WTC11 (cell line): Measurements from ENCODE around the gene PTPN6. TPM values are rescaled to one million over a fixed set of nuclear protein-coding genes. Genes with fewer than 3 reads are reported as not detected.
A peak's percentile ranks its signal among the peaks of the same experiment; 100 is the strongest.

Experiments used
- ATAC-seq: fragments of 200-7000 bp; cut with Tn5 transposase; 2 replicates; pipeline ENCODE4 v1.10.0; 2021; ENCODE audit warnings: mild to moderate bottlenecking, moderate library complexity
- CTCF ChIA-PET: fragments of 300-600 bp; sonication (Branson Sonifier 250); formaldehyde crosslinking; loops from one replicate; lab custom pipeline; 2021; ENCODE audit warnings: antibody characterized with exemption; lab: Charles Lee
- POLR2A ChIA-PET: fragments of 350-600 bp; sonication (Branson Sonifier 250); formaldehyde crosslinking; loops from one replicate; lab custom pipeline; 2021; ENCODE audit warnings: antibody characterized with exemption; lab: Charles Lee
- DNase-seq: peaks from one replicate; pipeline ENCODE4 v3.0.0; 2021; ENCODE audit warnings: low spot score
- H3K27ac Mint-ChIP-seq: 2 replicates; pipeline ENCODE4 v1.8.0; 2021; ENCODE audit warnings: mixed read lengths
- H3K27me3 Mint-ChIP-seq: 2 replicates; pipeline ENCODE4 v1.8.0; 2021; ENCODE audit warnings: low read depth, mild to moderate bottlenecking, moderate library complexity, mixed read lengths
- H3K36me3 Mint-ChIP-seq: 2 replicates; pipeline ENCODE4 v1.8.0; 2021; ENCODE audit warnings: mixed read lengths
- H3K4me1 Mint-ChIP-seq: 2 replicates; pipeline ENCODE4 v1.8.0; 2022; ENCODE audit warnings: mixed read lengths
- H3K4me3 Mint-ChIP-seq: 2 replicates; pipeline ENCODE4 v1.8.0; 2021; ENCODE audit warnings: mild to moderate bottlenecking, moderate library complexity, mixed read lengths
- H3K9me3 Mint-ChIP-seq: 2 replicates; pipeline ENCODE4 v1.8.0; 2021; ENCODE audit warnings: mixed read lengths
- EMX1 ChIP-seq: fragments of 250-450 bp; sonication (Bioruptor Pico); IDR thresholded peaks from 2 replicates; pipeline ENCODE4 v1.8.0; 2021; ENCODE audit warnings: mild to moderate bottlenecking
- ESRRA ChIP-seq: sonication (generic); formaldehyde crosslinking; IDR thresholded peaks from 2 replicates; pipeline ENCODE4 v1.8.1; 2022; ENCODE audit warnings: mild to moderate bottlenecking, missing genetic modification reagents, borderline replicate concordance
- FOXP1 ChIP-seq: sonication (generic); formaldehyde crosslinking; IDR thresholded peaks from 2 replicates; pipeline ENCODE4 v1.8.0; 2022; ENCODE audit warnings: missing genetic modification reagents, mild to moderate bottlenecking, moderate library complexity, borderline replicate concordance
- GABPB1 ChIP-seq: sonication (generic); formaldehyde crosslinking; IDR thresholded peaks from 2 replicates; pipeline ENCODE4 v1.8.1; 2023; ENCODE audit warnings: mild to moderate bottlenecking, missing genetic modification reagents
- GRHL2 ChIP-seq: fragments of 250-450 bp; sonication (Bioruptor Pico); IDR thresholded peaks from 2 replicates; pipeline ENCODE4 v1.8.0; 2022; ENCODE audit warnings: mild to moderate bottlenecking, moderate library complexity; ENCODE audit not compliant: insufficient replicate concordance, severe bottlenecking
- IRF2 ChIP-seq: sonication (generic); formaldehyde crosslinking; IDR thresholded peaks from 2 replicates; pipeline ENCODE4 v1.8.0; 2022; ENCODE audit warnings: low read depth, missing genetic modification reagents, borderline replicate concordance
- NR1H2 ChIP-seq: sonication (generic); formaldehyde crosslinking; IDR thresholded peaks from 2 replicates; pipeline ENCODE4 v1.9.0; 2021; ENCODE audit warnings: mild to moderate bottlenecking, moderate library complexity, missing genetic modification reagents
- NR3C1 ChIP-seq: sonication (generic); formaldehyde crosslinking; conservative IDR thresholded peaks from 2 replicates; pipeline ENCODE4 v1.8.1; 2023; ENCODE audit warnings: low read depth, mild to moderate bottlenecking, missing genetic modification reagents
- RORB ChIP-seq: fragments of 250-450 bp; sonication (Bioruptor Pico); IDR thresholded peaks from 2 replicates; pipeline ENCODE4 v1.9.0; 2021; ENCODE audit warnings: mild to moderate bottlenecking
- SMAD3 ChIP-seq: sonication (generic); formaldehyde crosslinking; IDR thresholded peaks from 2 replicates; pipeline ENCODE4 v1.8.0; 2022; ENCODE audit warnings: missing genetic modification reagents, mild to moderate bottlenecking, borderline replicate concordance
- TP53 ChIP-seq: sonication (generic); formaldehyde crosslinking; IDR thresholded peaks from 2 replicates; pipeline ENCODE4 v1.8.1; 2023; ENCODE audit warnings: mild to moderate bottlenecking, missing genetic modification reagents
- total RNA-seq: library from RNA; stranded (reverse); gene quantifications from 3 replicates; pipeline ENCODE4 v1.2.3, GENCODE V29; 2021
- TF ChIP-seq, protein P1 (sequence below): sonication (generic); formaldehyde crosslinking; conservative IDR thresholded peaks from 2 replicates; pipeline ENCODE4 v1.8.1; 2022; ENCODE audit warnings: mild to moderate bottlenecking, missing genetic modification reagents
- TF ChIP-seq, protein P2 (sequence below): fragments of 250-450 bp; sonication (Bioruptor Pico); IDR thresholded peaks from 2 replicates; pipeline ENCODE4 v1.9.0; 2021; ENCODE audit warnings: mild to moderate bottlenecking
- TF ChIP-seq, protein P3 (sequence below): sonication (generic); formaldehyde crosslinking; IDR thresholded peaks from 2 replicates; pipeline ENCODE4 v1.8.1; 2022; ENCODE audit warnings: missing genetic modification reagents, borderline replicate concordance
- TF ChIP-seq, protein P4 (sequence below): sonication (generic); formaldehyde crosslinking; IDR thresholded peaks from 2 replicates; pipeline ENCODE4 v1.8.1; 2023; ENCODE audit warnings: mild to moderate bottlenecking, missing genetic modification reagents
- TF ChIP-seq, protein P5 (sequence below): fragments of 200-600 bp; IDR thresholded peaks from 2 replicates; pipeline ENCODE4 v1.8.0; 2022; ENCODE audit warnings: antibody characterized with exemption
- TF ChIP-seq, protein P6 (sequence below): sonication (generic); formaldehyde crosslinking; IDR thresholded peaks from 2 replicates; pipeline ENCODE4 v1.8.1; 2023; ENCODE audit warnings: mild to moderate bottlenecking, missing genetic modification reagents
- TF ChIP-seq, protein P7 (sequence below): sonication (generic); formaldehyde crosslinking; conservative IDR thresholded peaks from 2 replicates; pipeline ENCODE4 v1.8.1; 2023; ENCODE audit warnings: mild to moderate bottlenecking, low read depth, missing genetic modification reagents, moderate library complexity

PTPN6 gene
- total RNA-seq, 1 experiment from 2014 or later: 27.1 TPM

DNA sequence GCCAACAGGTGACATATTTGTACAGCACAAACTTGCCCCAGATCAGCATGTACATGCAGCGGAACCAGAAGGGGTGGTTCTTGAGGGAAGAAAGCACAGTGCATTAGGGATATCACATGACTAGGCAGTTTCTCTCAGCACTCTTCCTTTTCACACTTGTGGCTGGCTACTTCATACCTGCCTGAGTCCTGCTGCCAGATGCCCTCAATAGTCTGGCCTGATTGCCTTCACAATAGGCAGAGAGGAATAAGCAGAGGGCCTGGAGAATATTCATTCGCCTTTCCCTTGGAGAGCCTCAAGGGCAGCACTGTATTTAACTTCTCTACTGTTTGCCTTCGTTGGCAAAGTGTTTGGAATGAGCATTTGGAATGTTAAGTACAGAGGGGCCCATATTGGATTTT, 27.5 kb downstream of the PTPN6 start:
- H3K4me3 Mint-ChIP-seq: no peak overlapping the region
- POLR2A ChIA-PET: no interaction called here
- H3K4me1 Mint-ChIP-seq: peaks cover 12% of the 10 kb centered on the region
- H3K27ac Mint-ChIP-seq: peak overlapping the region; percentile 76
- no peaks in the 10 kb centered on the region for H3K27me3 Mint-ChIP-seq
- DNase-seq (no peak), ATAC-seq (no peak)
- H3K9me3 Mint-ChIP-seq: no peaks in the 10 kb centered on the region
- TF ChIP-seq RORB (CRISPR knock-in tag) (no peak), GRHL2 (no peak), ESRRA (CRISPR knock-in tag) (no peak), NR3C1 (CRISPR knock-in tag) (no peak), IRF2 (CRISPR knock-in tag) (no peak), EMX1 (CRISPR knock-in tag) (no peak), TP53 (CRISPR knock-in tag) (no peak), SMAD3 (CRISPR knock-in tag) (no peak), NR1H2 (CRISPR knock-in tag) (no peak), GABPB1 (CRISPR knock-in tag) (no peak), FOXP1 (CRISPR knock-in tag) (no peak)
- TF ChIP-seq, protein P1, sequence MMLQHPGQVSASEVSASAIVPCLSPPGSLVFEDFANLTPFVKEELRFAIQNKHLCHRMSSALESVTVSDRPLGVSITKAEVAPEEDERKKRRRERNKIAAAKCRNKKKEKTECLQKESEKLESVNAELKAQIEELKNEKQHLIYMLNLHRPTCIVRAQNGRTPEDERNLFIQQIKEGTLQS (CRISPR knock-in tag): no peak
- TF ChIP-seq, protein P2, sequence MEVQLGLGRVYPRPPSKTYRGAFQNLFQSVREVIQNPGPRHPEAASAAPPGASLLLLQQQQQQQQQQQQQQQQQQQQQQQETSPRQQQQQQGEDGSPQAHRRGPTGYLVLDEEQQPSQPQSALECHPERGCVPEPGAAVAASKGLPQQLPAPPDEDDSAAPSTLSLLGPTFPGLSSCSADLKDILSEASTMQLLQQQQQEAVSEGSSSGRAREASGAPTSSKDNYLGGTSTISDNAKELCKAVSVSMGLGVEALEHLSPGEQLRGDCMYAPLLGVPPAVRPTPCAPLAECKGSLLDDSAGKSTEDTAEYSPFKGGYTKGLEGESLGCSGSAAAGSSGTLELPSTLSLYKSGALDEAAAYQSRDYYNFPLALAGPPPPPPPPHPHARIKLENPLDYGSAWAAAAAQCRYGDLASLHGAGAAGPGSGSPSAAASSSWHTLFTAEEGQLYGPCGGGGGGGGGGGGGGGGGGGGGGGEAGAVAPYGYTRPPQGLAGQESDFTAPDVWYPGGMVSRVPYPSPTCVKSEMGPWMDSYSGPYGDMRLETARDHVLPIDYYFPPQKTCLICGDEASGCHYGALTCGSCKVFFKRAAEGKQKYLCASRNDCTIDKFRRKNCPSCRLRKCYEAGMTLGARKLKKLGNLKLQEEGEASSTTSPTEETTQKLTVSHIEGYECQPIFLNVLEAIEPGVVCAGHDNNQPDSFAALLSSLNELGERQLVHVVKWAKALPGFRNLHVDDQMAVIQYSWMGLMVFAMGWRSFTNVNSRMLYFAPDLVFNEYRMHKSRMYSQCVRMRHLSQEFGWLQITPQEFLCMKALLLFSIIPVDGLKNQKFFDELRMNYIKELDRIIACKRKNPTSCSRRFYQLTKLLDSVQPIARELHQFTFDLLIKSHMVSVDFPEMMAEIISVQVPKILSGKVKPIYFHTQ (CRISPR knock-in tag): no peak
- TF ChIP-seq, protein P3, sequence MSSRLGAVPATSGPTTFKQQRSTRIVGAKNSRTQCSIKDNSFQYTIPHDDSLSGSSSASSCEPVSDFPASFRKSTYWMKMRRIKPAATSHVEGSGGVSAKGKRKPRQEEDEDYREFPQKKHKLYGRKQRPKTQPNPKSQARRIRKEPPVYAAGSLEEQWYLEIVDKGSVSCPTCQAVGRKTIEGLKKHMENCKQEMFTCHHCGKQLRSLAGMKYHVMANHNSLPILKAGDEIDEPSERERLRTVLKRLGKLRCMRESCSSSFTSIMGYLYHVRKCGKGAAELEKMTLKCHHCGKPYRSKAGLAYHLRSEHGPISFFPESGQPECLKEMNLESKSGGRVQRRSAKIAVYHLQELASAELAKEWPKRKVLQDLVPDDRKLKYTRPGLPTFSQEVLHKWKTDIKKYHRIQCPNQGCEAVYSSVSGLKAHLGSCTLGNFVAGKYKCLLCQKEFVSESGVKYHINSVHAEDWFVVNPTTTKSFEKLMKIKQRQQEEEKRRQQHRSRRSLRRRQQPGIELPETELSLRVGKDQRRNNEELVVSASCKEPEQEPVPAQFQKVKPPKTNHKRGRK (CRISPR knock-in tag): no peak
- TF ChIP-seq, protein P4, sequence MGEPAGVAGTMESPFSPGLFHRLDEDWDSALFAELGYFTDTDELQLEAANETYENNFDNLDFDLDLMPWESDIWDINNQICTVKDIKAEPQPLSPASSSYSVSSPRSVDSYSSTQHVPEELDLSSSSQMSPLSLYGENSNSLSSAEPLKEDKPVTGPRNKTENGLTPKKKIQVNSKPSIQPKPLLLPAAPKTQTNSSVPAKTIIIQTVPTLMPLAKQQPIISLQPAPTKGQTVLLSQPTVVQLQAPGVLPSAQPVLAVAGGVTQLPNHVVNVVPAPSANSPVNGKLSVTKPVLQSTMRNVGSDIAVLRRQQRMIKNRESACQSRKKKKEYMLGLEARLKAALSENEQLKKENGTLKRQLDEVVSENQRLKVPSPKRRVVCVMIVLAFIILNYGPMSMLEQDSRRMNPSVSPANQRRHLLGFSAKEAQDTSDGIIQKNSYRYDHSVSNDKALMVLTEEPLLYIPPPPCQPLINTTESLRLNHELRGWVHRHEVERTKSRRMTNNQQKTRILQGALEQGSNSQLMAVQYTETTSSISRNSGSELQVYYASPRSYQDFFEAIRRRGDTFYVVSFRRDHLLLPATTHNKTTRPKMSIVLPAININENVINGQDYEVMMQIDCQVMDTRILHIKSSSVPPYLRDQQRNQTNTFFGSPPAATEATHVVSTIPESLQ (CRISPR knock-in tag): no peak
- TF ChIP-seq, protein P5, sequence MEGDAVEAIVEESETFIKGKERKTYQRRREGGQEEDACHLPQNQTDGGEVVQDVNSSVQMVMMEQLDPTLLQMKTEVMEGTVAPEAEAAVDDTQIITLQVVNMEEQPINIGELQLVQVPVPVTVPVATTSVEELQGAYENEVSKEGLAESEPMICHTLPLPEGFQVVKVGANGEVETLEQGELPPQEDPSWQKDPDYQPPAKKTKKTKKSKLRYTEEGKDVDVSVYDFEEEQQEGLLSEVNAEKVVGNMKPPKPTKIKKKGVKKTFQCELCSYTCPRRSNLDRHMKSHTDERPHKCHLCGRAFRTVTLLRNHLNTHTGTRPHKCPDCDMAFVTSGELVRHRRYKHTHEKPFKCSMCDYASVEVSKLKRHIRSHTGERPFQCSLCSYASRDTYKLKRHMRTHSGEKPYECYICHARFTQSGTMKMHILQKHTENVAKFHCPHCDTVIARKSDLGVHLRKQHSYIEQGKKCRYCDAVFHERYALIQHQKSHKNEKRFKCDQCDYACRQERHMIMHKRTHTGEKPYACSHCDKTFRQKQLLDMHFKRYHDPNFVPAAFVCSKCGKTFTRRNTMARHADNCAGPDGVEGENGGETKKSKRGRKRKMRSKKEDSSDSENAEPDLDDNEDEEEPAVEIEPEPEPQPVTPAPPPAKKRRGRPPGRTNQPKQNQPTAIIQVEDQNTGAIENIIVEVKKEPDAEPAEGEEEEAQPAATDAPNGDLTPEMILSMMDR: no peak
- TF ChIP-seq, protein P6, sequence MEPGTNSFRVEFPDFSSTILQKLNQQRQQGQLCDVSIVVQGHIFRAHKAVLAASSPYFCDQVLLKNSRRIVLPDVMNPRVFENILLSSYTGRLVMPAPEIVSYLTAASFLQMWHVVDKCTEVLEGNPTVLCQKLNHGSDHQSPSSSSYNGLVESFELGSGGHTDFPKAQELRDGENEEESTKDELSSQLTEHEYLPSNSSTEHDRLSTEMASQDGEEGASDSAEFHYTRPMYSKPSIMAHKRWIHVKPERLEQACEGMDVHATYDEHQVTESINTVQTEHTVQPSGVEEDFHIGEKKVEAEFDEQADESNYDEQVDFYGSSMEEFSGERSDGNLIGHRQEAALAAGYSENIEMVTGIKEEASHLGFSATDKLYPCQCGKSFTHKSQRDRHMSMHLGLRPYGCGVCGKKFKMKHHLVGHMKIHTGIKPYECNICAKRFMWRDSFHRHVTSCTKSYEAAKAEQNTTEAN: no peak
- TF ChIP-seq, protein P7, sequence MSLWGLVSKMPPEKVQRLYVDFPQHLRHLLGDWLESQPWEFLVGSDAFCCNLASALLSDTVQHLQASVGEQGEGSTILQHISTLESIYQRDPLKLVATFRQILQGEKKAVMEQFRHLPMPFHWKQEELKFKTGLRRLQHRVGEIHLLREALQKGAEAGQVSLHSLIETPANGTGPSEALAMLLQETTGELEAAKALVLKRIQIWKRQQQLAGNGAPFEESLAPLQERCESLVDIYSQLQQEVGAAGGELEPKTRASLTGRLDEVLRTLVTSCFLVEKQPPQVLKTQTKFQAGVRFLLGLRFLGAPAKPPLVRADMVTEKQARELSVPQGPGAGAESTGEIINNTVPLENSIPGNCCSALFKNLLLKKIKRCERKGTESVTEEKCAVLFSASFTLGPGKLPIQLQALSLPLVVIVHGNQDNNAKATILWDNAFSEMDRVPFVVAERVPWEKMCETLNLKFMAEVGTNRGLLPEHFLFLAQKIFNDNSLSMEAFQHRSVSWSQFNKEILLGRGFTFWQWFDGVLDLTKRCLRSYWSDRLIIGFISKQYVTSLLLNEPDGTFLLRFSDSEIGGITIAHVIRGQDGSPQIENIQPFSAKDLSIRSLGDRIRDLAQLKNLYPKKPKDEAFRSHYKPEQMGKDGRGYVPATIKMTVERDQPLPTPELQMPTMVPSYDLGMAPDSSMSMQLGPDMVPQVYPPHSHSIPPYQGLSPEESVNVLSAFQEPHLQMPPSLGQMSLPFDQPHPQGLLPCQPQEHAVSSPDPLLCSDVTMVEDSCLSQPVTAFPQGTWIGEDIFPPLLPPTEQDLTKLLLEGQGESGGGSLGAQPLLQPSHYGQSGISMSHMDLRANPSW (CRISPR knock-in tag): no peak
- CTCF ChIA-PET: interaction anchor here (1.2 kb wide), 1 partner anchor 14 kb away, joined by 4 read pairs; no protein-coding TSS in a partner anchor
- H3K36me3 Mint-ChIP-seq: peaks cover 69% of the 10 kb centered on the region
